ENCODE measurements around the gene MRPL18.

DNA sequence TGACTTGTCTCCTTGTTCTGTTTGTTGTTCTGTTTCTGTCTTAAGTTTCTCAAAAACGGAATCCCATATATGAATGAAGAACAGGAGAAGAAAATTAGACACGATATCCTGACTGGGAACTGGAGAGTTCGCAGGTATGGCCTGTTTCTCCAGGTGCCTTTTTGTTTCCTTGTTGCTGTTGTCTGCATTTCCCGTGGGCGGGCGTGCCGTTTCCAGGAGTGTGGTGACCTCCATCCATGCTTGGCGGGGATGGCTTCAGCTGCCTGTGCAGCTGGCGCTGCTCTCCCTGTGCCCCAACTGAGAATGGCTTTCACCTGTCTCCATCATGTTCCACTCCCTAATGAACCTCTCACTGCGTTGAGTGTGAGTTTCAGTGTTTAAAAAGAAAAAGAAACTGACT is 14.2 kb downstream of the MRPL18 start:
- TF ChIP-seq, protein P1, sequence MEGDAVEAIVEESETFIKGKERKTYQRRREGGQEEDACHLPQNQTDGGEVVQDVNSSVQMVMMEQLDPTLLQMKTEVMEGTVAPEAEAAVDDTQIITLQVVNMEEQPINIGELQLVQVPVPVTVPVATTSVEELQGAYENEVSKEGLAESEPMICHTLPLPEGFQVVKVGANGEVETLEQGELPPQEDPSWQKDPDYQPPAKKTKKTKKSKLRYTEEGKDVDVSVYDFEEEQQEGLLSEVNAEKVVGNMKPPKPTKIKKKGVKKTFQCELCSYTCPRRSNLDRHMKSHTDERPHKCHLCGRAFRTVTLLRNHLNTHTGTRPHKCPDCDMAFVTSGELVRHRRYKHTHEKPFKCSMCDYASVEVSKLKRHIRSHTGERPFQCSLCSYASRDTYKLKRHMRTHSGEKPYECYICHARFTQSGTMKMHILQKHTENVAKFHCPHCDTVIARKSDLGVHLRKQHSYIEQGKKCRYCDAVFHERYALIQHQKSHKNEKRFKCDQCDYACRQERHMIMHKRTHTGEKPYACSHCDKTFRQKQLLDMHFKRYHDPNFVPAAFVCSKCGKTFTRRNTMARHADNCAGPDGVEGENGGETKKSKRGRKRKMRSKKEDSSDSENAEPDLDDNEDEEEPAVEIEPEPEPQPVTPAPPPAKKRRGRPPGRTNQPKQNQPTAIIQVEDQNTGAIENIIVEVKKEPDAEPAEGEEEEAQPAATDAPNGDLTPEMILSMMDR (IDR thresholded peaks at IDR 0.05; ENCODE audit: extremely low read depth in 1 of 2, insufficient read depth in 1 of 2, low read depth in 1 of 2, low read length in 2 of 2) = no peak
- TF ChIP-seq POLR2AphosphoS5 (IDR thresholded peaks at IDR 0.05; ENCODE audit: insufficient read depth, low read depth, low read length) (no peak), EZH2 (IDR thresholded peaks at IDR 0.05; ENCODE audit: borderline replicate concordance, low read depth, low read length, severe bottlenecking) (no peak), POLR2A (IDR thresholded peaks at IDR 0.05; ENCODE audit: low read depth, low read length) (no peak), JUN (IDR thresholded peaks at IDR 0.05; ENCODE audit: borderline replicate concordance, insufficient read depth, insufficient read length, low read depth) (no peak), GATA2 (IDR thresholded peaks at IDR 0.05; ENCODE audit: insufficient read depth, insufficient read length, low read depth, low read length) (no peak), MYC (IDR thresholded peaks at IDR 0.05; ENCODE audit: low read depth, low read length) (no peak)
- TF ChIP-seq, protein P2, sequence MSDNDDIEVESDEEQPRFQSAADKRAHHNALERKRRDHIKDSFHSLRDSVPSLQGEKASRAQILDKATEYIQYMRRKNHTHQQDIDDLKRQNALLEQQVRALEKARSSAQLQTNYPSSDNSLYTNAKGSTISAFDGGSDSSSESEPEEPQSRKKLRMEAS (IDR thresholded peaks at IDR 0.05; ENCODE audit: insufficient read depth, insufficient read length) = no peak

Data from endothelial cell of umbilical vein (primary cell).